Measurements from ENCODE around the gene PPM1J.
"Not testable (repeated sequence)": the region's sequence is repeated elsewhere in the genome, so short reads cannot be mapped to it uniquely, and the experiment has no call there.

Gene PPM1J

GRCh38 chr1:112715264-112716053, at the start of gene PPM1J:
PPM1J (minus strand) TSS chr1:112715332; CDS start chr1:112715301, 31 bp downstream.
- DNase-seq, result peak; percentile 96

GRCh38 chr1:112762541-112763500, 47.7 kb upstream of the PPM1J start:
- no peak for DNase-seq

GRCh38 chr1:112761714-112762480, 46.8 kb upstream of the PPM1J start:
- DNase-seq, result no peak

- no peak for DNase-seq
These were observed 44.1 kb upstream of the PPM1J start for GRCh38 chr1:112759228-112759627.

GRCh38 chr1:112754116-112754628, 39.0 kb upstream of the PPM1J start:
- DNase-seq, result no peak

- DNase-seq, result no peak
These were observed 33.3 kb upstream of the PPM1J start for GRCh38 chr1:112748396-112748795.

- DNase-seq, result no peak
These were observed 29.0 kb upstream of the PPM1J start for GRCh38 chr1:112744009-112744578.

GRCh38 chr1:112743174-112744008, 28.3 kb upstream of the PPM1J start:
- DNase-seq, result no peak

- no peak for DNase-seq
These were observed 22.4 kb upstream of the PPM1J start for GRCh38 chr1:112737573-112737972.

GRCh38 chr1:112735752-112736151, 20.6 kb upstream of the PPM1J start:
- DNase-seq, result no peak

GRCh38 chr1:112731451-112731850, 16.3 kb upstream of the PPM1J start:
- no peak for DNase-seq

- no peak for DNase-seq
These were observed 14.8 kb upstream of the PPM1J start for GRCh38 chr1:112729909-112730308.

GRCh38 chr1:112729011-112729410, 13.9 kb upstream of the PPM1J start:
- DNase-seq, result not testable (repeated sequence)

- not testable (repeated sequence) for DNase-seq
These were observed 13.3 kb upstream of the PPM1J start for GRCh38 chr1:112728306-112728971.

- DNase-seq, result no peak
These were observed 12.6 kb upstream of the PPM1J start for GRCh38 chr1:112727716-112728115.

GRCh38 chr1:112724240-112724639, 9.1 kb upstream of the PPM1J start:
- DNase-seq, result not testable (repeated sequence)

GRCh38 chr1:112723511-112723839, 8.3 kb upstream of the PPM1J start:
- DNase-seq, result no peak

GRCh38 chr1:112722601-112723510, 7.7 kb upstream of the PPM1J start:
- DNase-seq, result no peak

GRCh38 chr1:112721966-112722524, 6.9 kb upstream of the PPM1J start:
- no peak for DNase-seq
